GM12872 (cell line): ENCODE measurements around the gene TMEM117.

Experiments used
- CTCF ChIP-seq: IDR thresholded peaks from 3 replicates; pipeline ENCODE4 v1.5.1; 2011; ENCODE audit warnings: low read depth, mild to moderate bottlenecking, low read length, moderate library complexity; ENCODE audit not compliant: insufficient read depth

The TMEM117 gene

GRCh38 chr12:44184499-44185206 is 348.8 kb downstream of the TMEM117 start:
- no peak for TF ChIP-seq CTCF

DNA sequence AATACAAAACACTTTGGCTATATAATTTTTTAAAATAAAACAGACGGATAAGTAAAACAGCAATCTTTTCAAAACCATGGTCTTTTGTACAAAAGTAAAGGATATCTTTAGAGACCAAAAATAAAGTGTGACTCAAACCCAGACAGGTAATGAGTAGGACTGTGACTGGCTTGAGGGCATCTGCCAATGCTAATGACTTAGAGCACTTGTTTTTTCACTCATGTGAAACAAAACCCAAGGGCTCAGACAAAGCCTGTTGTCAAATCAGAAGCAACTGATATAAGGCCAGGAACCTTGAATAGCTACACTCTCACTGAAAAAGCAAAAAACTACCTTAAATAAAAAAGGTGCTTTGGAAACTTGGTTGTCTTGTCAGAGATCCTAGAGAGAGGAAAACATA is 357.4 kb downstream of the TMEM117 start:
- TF ChIP-seq CTCF, result no peak

- TF ChIP-seq CTCF, result no peak
Measured at GRCh38 chr12:44206045-44206444, 370.2 kb downstream of the TMEM117 start.

GRCh38 chr12:44217146-44217883 is 381.4 kb downstream of the TMEM117 start:
- TF ChIP-seq CTCF, result no peak

- TF ChIP-seq CTCF, result no peak
Measured at GRCh38 chr12:44223736-44224135, 387.9 kb downstream of the TMEM117 start.

GRCh38 chr12:44224399-44225148 is 388.7 kb downstream of the TMEM117 start:
- TF ChIP-seq CTCF, result no peak

GRCh38 chr12:44225149-44225510 is 389.2 kb downstream of the TMEM117 start:
- TF ChIP-seq CTCF, result no peak
